GM19035 (cell line): ENCODE data around the gene SPRED1.

ENCODE experiments used
- ATAC-seq: cut with Tn5 transposase; IDR thresholded peaks from one replicate; pipeline ENCODE4 v1.9.1; 2021; ENCODE audit not compliant: unreplicated experiment

The SPRED1 gene

GRCh38 chr15:38344351-38344750 lies 91.7 kb downstream of the SPRED1 start:
- no peak for ATAC-seq

- no peak for ATAC-seq
These were observed 96.6 kb downstream of the SPRED1 start for GRCh38 chr15:38349251-38349650.

- ATAC-seq: no peak
These were observed 98.8 kb downstream of the SPRED1 start for GRCh38 chr15:38351466-38351865.

GRCh38 chr15:38354315-38354929 lies 101.8 kb downstream of the SPRED1 start:
- ATAC-seq: no peak

GRCh38 chr15:38362355-38362754 lies 109.7 kb downstream of the SPRED1 start:
- ATAC-seq: no peak

GRCh38 chr15:38367476-38367875 lies 114.8 kb downstream of the SPRED1 start:
- ATAC-seq: no peak

- no peak for ATAC-seq
These were observed 117.4 kb downstream of the SPRED1 start for GRCh38 chr15:38369936-38370478.

- no peak for ATAC-seq
These were observed 120.4 kb downstream of the SPRED1 start for GRCh38 chr15:38373016-38373415.

- no peak for ATAC-seq
These were observed 121.4 kb downstream of the SPRED1 start for GRCh38 chr15:38374029-38374428.

GRCh38 chr15:38374556-38374955 lies 121.9 kb downstream of the SPRED1 start:
- no peak for ATAC-seq

- ATAC-seq: no peak
These were observed 123.4 kb downstream of the SPRED1 start for GRCh38 chr15:38376081-38376480.

GRCh38 chr15:38377636-38378035 lies 125.0 kb downstream of the SPRED1 start:
- no peak for ATAC-seq

GRCh38 chr15:38378161-38378560 lies 125.5 kb downstream of the SPRED1 start:
- no peak for ATAC-seq

GRCh38 chr15:38389924-38390542 lies 137.4 kb downstream of the SPRED1 start:
- ATAC-seq: peak; percentile 87

GRCh38 chr15:38391191-38391590 lies 138.6 kb downstream of the SPRED1 start:
- no peak for ATAC-seq

- no peak for ATAC-seq
These were observed 145.5 kb downstream of the SPRED1 start for GRCh38 chr15:38398134-38398533.

- ATAC-seq: no peak
These were observed 148.5 kb downstream of the SPRED1 start for GRCh38 chr15:38401106-38401505.

- ATAC-seq: no peak
These were observed 149.1 kb downstream of the SPRED1 start for GRCh38 chr15:38401701-38402100.

- no peak for ATAC-seq
These were observed 153.8 kb downstream of the SPRED1 start for GRCh38 chr15:38406436-38406835.
